Cardiac muscle cell (in vitro differentiated cells and primary cell): ENCODE measurements around the gene FXYD7. TPM values are rescaled to one million over a fixed set of nuclear protein-coding genes. Genes with fewer than 3 reads are reported as not detected.

Experiments used
- DNase-seq, 2 donors: peaks; one replicate each; pipeline versions ENCODE4 v3.0.0 to v3.0.0-alpha.2; 2010 to 2017; ENCODE audit warnings: low read depth in 1 of 2, low spot score in 1 of 2
- H3K27ac ChIP-seq: fragments of 200-600 bp; sonication (generic); 2 replicates; pipeline ENCODE4 v1.5.1; 2016
- H3K27me3 ChIP-seq: fragments of 200-600 bp; sonication (generic); 2 replicates; pipeline ENCODE4 v1.6.0; 2016; ENCODE audit warnings: control low read depth
- H3K36me3 ChIP-seq: fragments of 200-600 bp; sonication (generic); 2 replicates; pipeline ENCODE4 v1.5.1; 2016; ENCODE audit warnings: control low read depth
- H3K4me1 ChIP-seq: fragments of 200-600 bp; sonication (generic); 2 replicates; pipeline ENCODE4 v1.8.1; 2017; ENCODE audit warnings: low read depth, mild to moderate bottlenecking, mixed run types
- H3K4me3 ChIP-seq: fragments of 200-600 bp; sonication (generic); 2 replicates; pipeline ENCODE4 v1.5.1; 2016; ENCODE audit warnings: mild to moderate bottlenecking
- H3K9me3 ChIP-seq: fragments of 200-600 bp; sonication (generic); 2 replicates; pipeline ENCODE4 v1.5.1; 2017; ENCODE audit warnings: low read depth, mild to moderate bottlenecking, control low read depth
- CTCF ChIP-seq: IDR thresholded peaks from 2 replicates; pipeline ENCODE4 v1.5.1; 2012; ENCODE audit warnings: low read depth, mild to moderate bottlenecking, low read length
- polyA plus RNA-seq: library from polyadenylated mRNA; unstranded; fragments of >200 nt; fragmentation: Nextera tagmentation; extraction: Ambion mirVana; gene quantifications from 2 replicates; pipeline ENCODE4 v1.2.1, GENCODE V29; 2016
- total RNA-seq: library from RNA; depleted of rRNA; stranded (reverse); fragments of >200 nt; gene quantifications from 2 replicates; pipeline ENCODE4 v1.2.3, GENCODE V29; 2016

FXYD7 gene
- total and polyA plus RNA-seq, 2 experiments from 2014 or later, result 2.6 to 3.5 TPM

- Histone ChIP-seq H3K9me3 (no peaks in the 10 kb centered on the region), H3K36me3 (no peaks in the 10 kb centered on the region), H3K27me3 (no peaks in the 10 kb centered on the region), H3K4me1 (no peaks in the 10 kb centered on the region), H3K4me3 (no peak overlapping the region), H3K27ac (no peak overlapping the region)
- TF ChIP-seq CTCF, result no peak
- DNase-seq, result no peak
Measured at GRCh38 chr19:35118268-35119020, 24.6 kb upstream of the FXYD7 start.

GRCh38 chr19:35119091-35119490 lies 24.0 kb upstream of the FXYD7 start:
- no peak for DNase-seq

GRCh38 chr19:35119578-35120155 lies 23.4 kb upstream of the FXYD7 start:
- DNase-seq, result no peak
- Histone ChIP-seq H3K4me3 (no peak overlapping the region), H3K4me1 (no peaks in the 10 kb centered on the region), H3K27me3 (no peaks in the 10 kb centered on the region), H3K9me3 (no peaks in the 10 kb centered on the region), H3K36me3 (no peaks in the 10 kb centered on the region), H3K27ac (no peak overlapping the region)
- TF ChIP-seq CTCF, result no peak

More at GRCh38 chr19:35119091-35119490, 24.0 kb upstream of the FXYD7 start:
- no peak overlapping the region for H3K4me3 ChIP-seq
- no peaks in the 10 kb centered on the region for H3K27me3 ChIP-seq
- no peaks in the 10 kb centered on the region for H3K36me3 ChIP-seq
- no peaks in the 10 kb centered on the region for H3K9me3 ChIP-seq
- no peak for TF ChIP-seq CTCF
- no peak overlapping the region for H3K27ac ChIP-seq
- H3K4me1 ChIP-seq, result no peaks in the 10 kb centered on the region

- H3K9me3 ChIP-seq, result no peaks in the 10 kb centered on the region
- peak in 1 of 2 donors; percentile 29 for DNase-seq
- no peaks in the 10 kb centered on the region for H3K36me3 ChIP-seq
- no peaks in the 10 kb centered on the region for H3K4me1 ChIP-seq
- no peak for TF ChIP-seq CTCF
- no peak overlapping the region for H3K27ac ChIP-seq
- no peaks in the 10 kb centered on the region for H3K27me3 ChIP-seq
- no peak overlapping the region for H3K4me3 ChIP-seq
Measured at GRCh38 chr19:35120492-35120891, 22.6 kb upstream of the FXYD7 start.

- Histone ChIP-seq H3K27me3 (no peaks in the 10 kb centered on the region), H3K4me3 (no peak overlapping the region), H3K36me3 (no peaks in the 10 kb centered on the region), H3K9me3 (no peaks in the 10 kb centered on the region), H3K4me1 (no peaks in the 10 kb centered on the region), H3K27ac (no peak overlapping the region)
- no peak for TF ChIP-seq CTCF
- DNase-seq, result no peak
Measured at GRCh38 chr19:35120898-35121297, 22.2 kb upstream of the FXYD7 start.
